Coronary artery (tissue), 2 donors: ENCODE measurements around the gene HLA-B.
"Not testable (repeated sequence)": the region's sequence is repeated elsewhere in the genome, so short reads cannot be mapped to it uniquely, and the experiment has no call there.

ENCODE experiments used
- DNase-seq: peaks from one replicate; pipeline ENCODE4 v3.0.0-alpha.2; 2017; ENCODE audit warnings: low spot score
- H3K27ac ChIP-seq, 2 donors: fragments of 200-600 bp; sonication (generic); one replicate each; pipeline ENCODE4 v1.5.1; 2016 to 2019
- H3K4me3 ChIP-seq: fragments of 200-600 bp; sonication (generic); 2 replicates; pipeline ENCODE4 v1.5.1; 2016; ENCODE audit warnings: mild to moderate bottlenecking, moderate library complexity
- TF ChIP-seq, protein P1 (sequence below): fragments of 200-600 bp; sonication (generic); IDR thresholded peaks from one replicate; pipeline ENCODE4 v1.5.1; 2019; ENCODE audit warnings: antibody characterized with exemption

HLA-B gene

DNA sequence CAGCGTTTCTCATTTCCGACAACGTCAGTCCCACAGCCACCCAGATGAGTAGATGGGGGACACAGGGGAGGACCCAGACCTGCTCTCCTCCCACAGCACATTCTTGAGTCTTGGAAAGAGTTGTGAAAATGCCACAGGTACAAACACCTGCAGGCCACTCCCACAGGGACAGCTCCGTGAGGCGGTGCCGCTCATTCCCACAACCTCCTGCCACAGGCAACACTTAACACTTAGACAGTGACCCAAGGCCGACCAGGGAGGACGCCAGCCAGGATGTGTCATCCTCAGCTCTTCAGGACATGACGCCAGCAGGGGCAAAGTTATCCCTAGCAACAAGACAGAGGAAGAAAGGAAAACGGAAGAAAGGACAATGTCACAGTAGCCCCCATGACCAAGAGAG, 22.9 kb upstream of the HLA-B start:
- DNase-seq: no peak
- TF ChIP-seq, protein P1, sequence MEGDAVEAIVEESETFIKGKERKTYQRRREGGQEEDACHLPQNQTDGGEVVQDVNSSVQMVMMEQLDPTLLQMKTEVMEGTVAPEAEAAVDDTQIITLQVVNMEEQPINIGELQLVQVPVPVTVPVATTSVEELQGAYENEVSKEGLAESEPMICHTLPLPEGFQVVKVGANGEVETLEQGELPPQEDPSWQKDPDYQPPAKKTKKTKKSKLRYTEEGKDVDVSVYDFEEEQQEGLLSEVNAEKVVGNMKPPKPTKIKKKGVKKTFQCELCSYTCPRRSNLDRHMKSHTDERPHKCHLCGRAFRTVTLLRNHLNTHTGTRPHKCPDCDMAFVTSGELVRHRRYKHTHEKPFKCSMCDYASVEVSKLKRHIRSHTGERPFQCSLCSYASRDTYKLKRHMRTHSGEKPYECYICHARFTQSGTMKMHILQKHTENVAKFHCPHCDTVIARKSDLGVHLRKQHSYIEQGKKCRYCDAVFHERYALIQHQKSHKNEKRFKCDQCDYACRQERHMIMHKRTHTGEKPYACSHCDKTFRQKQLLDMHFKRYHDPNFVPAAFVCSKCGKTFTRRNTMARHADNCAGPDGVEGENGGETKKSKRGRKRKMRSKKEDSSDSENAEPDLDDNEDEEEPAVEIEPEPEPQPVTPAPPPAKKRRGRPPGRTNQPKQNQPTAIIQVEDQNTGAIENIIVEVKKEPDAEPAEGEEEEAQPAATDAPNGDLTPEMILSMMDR: no peak
- H3K4me3 ChIP-seq: no peak overlapping the region
- no peak overlapping the region for H3K27ac ChIP-seq

DNA sequence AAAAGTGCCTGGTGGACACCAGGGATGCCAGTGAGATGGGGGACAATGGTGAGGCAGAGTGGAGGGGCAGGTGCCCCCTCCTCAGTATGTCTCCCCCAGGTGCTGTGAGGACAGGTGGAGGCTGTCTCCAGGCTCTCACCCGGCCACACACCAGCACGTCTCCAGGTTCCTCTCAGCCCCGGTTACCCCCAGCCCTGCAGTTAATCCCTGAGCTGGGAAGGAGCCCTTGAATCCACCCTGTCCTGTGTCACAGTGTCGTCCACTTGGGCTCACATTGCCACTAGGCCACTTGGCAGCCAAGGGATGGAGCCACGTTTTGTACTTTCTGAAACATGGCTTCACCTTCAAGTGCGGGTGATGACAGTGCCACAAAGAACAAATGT, 21.7 kb upstream of the HLA-B start:
- no peak for DNase-seq
- TF ChIP-seq, protein P1: no peak
- Histone ChIP-seq H3K4me3 (no peak overlapping the region), H3K27ac (no peak overlapping the region)

DNA sequence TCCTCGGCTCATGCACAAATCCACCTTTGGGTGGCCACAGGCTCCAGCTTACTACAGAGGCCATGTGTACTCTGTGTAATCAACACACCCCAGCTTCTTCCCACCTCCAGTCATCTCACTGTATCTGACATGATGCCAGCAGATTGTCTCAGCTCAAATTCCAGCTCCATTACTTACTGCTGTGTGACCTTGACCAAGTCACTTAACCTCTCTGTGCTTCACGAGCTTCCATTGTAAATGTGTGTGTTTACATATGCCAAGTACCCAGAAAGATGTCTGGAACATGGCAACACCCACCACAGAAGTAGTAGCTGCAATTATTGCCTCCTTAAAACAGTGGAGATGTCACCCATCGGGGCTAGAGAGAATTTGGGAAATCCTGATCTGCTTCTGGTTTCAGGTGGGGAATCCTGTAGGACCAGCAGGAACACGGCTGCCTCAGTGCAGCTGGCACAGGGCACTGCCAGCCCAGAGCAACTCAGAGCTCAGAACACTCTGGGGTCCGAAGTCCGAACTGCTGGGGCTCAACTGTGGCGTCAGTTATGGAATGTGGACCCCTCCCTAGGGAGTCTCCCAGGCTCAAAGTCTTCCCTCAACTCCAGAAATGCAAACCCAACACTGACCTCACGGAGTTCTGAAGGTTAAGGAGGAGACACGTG, 21.2 kb upstream of the HLA-B start:
- Histone ChIP-seq H3K27ac (no peak overlapping the region), H3K4me3 (no peak overlapping the region)
- DNase-seq: no peak
- TF ChIP-seq, protein P1: no peak

DNA sequence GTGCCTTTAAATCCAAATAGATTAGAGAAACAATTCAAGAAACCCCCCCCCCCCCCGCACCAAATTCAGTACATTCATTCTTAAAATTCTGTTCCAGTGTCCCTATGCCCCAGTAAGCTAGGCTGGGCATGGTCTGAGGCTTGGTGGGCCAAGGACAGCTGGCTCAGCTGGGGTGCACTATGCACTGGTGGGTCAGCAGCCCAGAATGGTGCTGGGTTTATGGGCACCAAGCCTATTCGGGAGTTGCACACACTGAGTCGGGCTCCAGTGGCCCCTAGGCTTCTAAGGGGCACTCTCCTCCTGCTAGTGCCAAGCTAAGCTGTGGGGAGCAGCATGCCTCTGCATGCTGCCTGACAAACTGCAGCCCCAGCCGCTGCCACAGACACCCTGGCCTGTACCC, 20.1 kb upstream of the HLA-B start:
- Histone ChIP-seq H3K4me3 (no peak overlapping the region), H3K27ac (no peak overlapping the region)
- TF ChIP-seq, protein P1: no peak
- DNase-seq: no peak

DNA sequence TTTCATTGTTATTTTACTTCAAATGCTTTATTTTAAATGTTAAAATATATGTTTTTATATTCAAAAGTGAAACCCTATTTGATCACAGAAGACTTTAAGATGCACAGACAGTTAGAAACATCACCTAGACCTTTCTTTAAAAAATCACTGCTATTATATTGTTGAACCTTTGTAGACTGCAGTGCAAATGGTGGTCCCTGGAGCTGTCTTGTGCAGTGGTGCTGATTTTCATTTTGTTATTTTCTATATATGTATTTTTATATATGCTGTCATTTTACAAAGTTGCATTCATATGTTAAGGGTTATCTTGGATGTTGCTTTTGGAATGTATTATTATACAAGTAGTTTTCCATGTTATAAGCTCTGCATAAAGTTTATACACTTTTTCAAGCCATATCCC, 18.7 kb upstream of the HLA-B start:
- DNase-seq: no peak
- Histone ChIP-seq H3K27ac (no peak overlapping the region), H3K4me3 (no peak overlapping the region)
- TF ChIP-seq, protein P1: no peak

DNA sequence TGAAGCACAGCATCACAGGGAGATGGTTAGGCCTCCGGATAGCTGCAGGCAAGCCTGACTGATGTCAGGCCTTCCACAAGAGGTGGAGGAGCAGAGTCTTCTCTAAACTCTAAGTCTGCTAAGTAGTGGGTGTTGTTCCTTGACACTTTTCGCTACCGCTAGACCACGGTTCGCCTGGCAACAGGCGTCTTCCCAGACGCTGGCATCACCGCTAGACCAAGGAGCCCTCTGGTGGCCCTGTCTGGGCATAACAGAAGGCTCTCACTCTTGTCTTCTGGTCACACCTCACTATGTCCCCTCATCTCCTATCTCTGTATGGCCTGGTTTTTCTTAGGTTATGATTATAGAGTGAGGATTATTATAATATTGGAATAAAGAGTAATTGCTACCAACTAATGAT, 17.1 kb upstream of the HLA-B start:
- DNase-seq, H3K27ac ChIP-seq, H3K4me3 ChIP-seq: not testable (repeated sequence)

DNA sequence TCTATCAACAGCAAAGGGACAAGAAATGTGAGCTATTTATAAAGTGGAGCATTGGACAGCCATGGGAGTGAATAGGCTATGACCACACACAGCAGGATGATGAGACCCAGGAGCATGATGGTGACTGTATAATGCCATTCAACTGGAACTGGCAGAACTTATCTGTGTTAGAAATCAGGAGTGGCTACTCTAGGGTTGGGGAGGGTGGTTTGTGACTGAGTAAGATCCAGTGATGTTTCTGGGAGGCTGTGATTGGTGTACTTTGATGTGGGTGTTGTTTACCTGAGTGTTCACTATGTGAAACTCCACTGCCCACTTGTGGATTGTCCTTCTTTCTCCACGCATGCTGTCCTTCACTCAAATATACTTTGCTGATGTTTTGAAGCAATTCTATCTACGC, 11.5 kb upstream of the HLA-B start:
- Histone ChIP-seq H3K27ac (no peak overlapping the region), H3K4me3 (no peak overlapping the region)
- TF ChIP-seq, protein P1: no peak
- DNase-seq: no peak
